Thoracic aorta (tissue), 2 donors: ENCODE measurements around the gene LZTFL1. TPM values are rescaled to one million over a fixed set of nuclear protein-coding genes. Genes with fewer than 3 reads are reported as not detected.

Experiments
- ATAC-seq: fragments of 150-250 bp; one replicate; pipeline ENCODE4 v1.8.0; 2017; ENCODE audit warnings: low read depth; ENCODE audit not compliant: insufficient number of reproducible peaks, low FRiP score
- DNase-seq: peaks from one replicate; pipeline ENCODE4 v3.0.0-alpha.2; 2020; ENCODE audit warnings: low spot score
- H3K27ac ChIP-seq, 2 donors: fragments of 200-600 bp; sonication (generic); 1 replicate in 1 of 2; 2 replicates in 1 of 2; pipeline ENCODE4 v1.5.1; 2016; ENCODE audit warnings: mild to moderate bottlenecking in 2 of 2, moderate library complexity in 2 of 2
- H3K27me3 ChIP-seq: fragments of 200-600 bp; sonication (generic); replicated peaks from 2 replicates; pipeline ENCODE4 v1.6.0; 2016; ENCODE audit warnings: mild to moderate bottlenecking; ENCODE audit not compliant: insufficient read depth
- H3K36me3 ChIP-seq: fragments of 200-600 bp; sonication (generic); one replicate; pipeline ENCODE4 v1.5.1; 2016
- H3K4me1 ChIP-seq, 2 donors: fragments of 200-600 bp; sonication (generic); 1 replicate in 1 of 2; 2 replicates in 1 of 2; pipeline versions ENCODE4 v1.5.1 to v1.6.0; 2016; ENCODE audit warnings: low read depth in 2 of 2, mild to moderate bottlenecking in 1 of 2; ENCODE audit not compliant: control insufficient read depth in 1 of 2
- H3K4me3 ChIP-seq: fragments of 200-600 bp; sonication (generic); 2 replicates; pipeline ENCODE4 v1.5.1; 2016; ENCODE audit warnings: mild to moderate bottlenecking
- H3K9me3 ChIP-seq: fragments of 200-600 bp; sonication (generic); 2 replicates; pipeline ENCODE4 v1.5.1; 2016
- total RNA-seq, 2 donors: library from RNA; depleted of rRNA; stranded (reverse); fragments of >200 nt; gene quantifications; one replicate each; pipeline versions ENCODE4 v1.1.0 to v1.2.3, GENCODE V29; 2016
- TF ChIP-seq, protein P1 (sequence below): fragments of 200-600 bp; sonication (generic); IDR thresholded peaks from one replicate; pipeline ENCODE4 v1.5.1; 2019; ENCODE audit warnings: antibody characterized with exemption

Gene LZTFL1
- total RNA-seq, 2 donors from 2014 or later: 22.7 to 30.9 TPM

DNA sequence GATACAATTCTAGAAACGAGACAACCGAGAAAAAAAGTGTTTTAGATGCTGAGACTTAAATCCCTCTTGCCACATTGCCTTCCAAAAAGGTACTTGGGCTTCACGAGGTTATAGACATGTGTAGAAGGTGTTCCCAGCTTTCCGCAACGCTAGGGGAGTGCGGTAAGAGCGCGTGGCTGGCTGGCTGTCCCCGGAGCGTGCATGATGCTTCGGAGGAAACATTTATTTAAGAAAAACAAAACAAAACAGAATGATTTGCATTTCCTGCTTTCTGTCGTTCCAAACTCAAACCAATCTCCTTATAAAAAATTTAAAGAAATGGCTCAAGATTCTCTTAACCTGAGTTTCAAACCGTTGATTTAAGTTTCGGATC, 46.4 kb downstream of the LZTFL1 start:
- no peaks in the 10 kb centered on the region for H3K36me3 ChIP-seq
- no peak for DNase-seq
- TF ChIP-seq, protein P1, sequence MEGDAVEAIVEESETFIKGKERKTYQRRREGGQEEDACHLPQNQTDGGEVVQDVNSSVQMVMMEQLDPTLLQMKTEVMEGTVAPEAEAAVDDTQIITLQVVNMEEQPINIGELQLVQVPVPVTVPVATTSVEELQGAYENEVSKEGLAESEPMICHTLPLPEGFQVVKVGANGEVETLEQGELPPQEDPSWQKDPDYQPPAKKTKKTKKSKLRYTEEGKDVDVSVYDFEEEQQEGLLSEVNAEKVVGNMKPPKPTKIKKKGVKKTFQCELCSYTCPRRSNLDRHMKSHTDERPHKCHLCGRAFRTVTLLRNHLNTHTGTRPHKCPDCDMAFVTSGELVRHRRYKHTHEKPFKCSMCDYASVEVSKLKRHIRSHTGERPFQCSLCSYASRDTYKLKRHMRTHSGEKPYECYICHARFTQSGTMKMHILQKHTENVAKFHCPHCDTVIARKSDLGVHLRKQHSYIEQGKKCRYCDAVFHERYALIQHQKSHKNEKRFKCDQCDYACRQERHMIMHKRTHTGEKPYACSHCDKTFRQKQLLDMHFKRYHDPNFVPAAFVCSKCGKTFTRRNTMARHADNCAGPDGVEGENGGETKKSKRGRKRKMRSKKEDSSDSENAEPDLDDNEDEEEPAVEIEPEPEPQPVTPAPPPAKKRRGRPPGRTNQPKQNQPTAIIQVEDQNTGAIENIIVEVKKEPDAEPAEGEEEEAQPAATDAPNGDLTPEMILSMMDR: no peak
- ATAC-seq: no peak
- peaks cover 18% of the 10 kb centered on the region for H3K27me3 ChIP-seq
- no peaks in the 10 kb centered on the region for H3K9me3 ChIP-seq
- H3K27ac ChIP-seq: no peak overlapping the region
- peaks cover 9 to 15% of the 10 kb centered on the region in 2 donors for H3K4me1 ChIP-seq
- H3K4me3 ChIP-seq: peak overlapping the region; percentile 65

DNA sequence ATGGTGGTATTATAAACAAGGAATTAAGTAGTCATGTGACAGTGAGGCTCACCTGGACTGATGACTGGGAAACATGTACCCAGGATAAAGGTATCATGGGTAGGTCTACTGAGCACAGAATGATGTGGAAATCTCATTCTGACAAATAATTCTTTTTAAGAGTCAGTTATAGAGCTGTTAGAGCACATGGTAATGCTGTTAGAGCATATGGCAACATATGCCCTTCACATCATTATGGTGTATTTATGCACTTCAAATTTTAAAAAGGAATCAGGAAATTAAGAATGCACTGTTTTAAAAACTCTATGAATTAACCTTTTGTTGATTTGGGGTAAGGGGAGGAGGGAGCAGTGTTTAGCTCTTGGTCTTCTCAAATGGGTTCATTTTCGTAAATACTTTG, 47.3 kb downstream of the LZTFL1 start:
- TF ChIP-seq, protein P1: no peak
- ATAC-seq (no peak), DNase-seq (no peak)
- H3K9me3 ChIP-seq: peaks cover under 1% of the 10 kb centered on the region
- H3K4me3 ChIP-seq: no peak overlapping the region
- H3K36me3 ChIP-seq: no peaks in the 10 kb centered on the region
- peaks cover 18% of the 10 kb centered on the region for H3K27me3 ChIP-seq
- peaks cover 9 to 15% of the 10 kb centered on the region in 2 donors for H3K4me1 ChIP-seq
- no peak overlapping the region for H3K27ac ChIP-seq

DNA sequence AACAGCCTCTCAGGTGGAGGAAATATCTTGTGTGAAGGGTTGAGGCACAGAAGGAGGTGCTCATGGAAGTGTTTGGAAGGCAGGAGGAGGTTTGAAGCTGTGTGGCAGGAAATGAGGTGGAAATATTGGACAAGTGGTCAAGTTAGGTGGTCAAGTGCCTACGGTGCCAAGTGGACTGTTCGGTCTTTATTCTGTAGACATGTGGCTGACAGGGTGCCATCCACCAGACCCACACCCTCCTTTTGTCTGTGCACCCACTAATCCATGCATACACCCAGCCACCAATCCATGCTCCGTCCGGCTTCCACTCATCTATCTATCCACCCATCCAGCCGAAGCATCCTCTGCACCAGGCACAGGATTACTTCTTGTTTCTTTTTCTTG, 47.8 kb downstream of the LZTFL1 start:
- no peak overlapping the region for H3K4me3 ChIP-seq
- peaks cover 6% of the 10 kb centered on the region for H3K9me3 ChIP-seq
- H3K36me3 ChIP-seq: no peaks in the 10 kb centered on the region
- TF ChIP-seq, protein P1: no peak
- H3K27ac ChIP-seq: no peak overlapping the region
- DNase-seq (no peak), ATAC-seq (no peak)
- peaks cover 9 to 15% of the 10 kb centered on the region in 2 donors for H3K4me1 ChIP-seq
- H3K27me3 ChIP-seq: peaks cover 18% of the 10 kb centered on the region

DNA sequence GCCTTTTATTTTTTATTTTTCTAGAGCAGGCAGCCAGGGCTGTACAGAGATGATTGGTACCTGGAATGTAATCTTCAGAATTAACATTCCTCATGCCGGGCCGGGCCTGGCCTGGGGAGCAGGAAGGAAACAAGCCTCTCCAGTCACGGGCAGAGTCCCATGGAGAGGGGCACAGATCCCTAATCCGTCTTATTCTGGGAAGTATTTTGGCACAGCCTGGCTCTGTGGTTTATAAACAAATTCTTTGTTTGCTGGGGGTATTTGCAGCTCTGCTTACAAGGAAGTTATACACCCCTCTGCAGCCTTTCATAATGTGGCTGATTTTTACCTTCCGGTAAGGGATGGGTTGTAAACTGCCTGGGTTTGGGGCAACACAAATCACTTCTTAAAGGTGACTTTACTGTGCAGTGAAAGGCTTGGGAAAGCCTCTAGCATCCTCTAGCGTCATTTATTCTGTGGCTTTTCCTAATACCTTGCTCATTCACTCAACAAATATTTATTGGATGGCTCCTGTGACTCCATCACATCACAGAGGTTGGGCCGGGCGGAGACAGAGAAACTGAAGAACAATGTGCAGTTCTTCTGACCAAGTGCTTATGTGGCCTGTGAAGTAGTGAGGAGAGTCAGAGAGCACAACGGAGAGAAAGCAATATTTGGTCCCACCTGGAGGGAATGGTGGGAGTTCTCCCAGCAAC, 48.3 kb downstream of the LZTFL1 start:
- DNase-seq (no peak), ATAC-seq (no peak)
- Histone ChIP-seq H3K4me1 (peaks cover 9 to 15% of the 10 kb centered on the region in 2 donors), H3K4me3 (no peak overlapping the region), H3K36me3 (no peaks in the 10 kb centered on the region), H3K27me3 (peaks cover 18% of the 10 kb centered on the region), H3K27ac (no peak overlapping the region), H3K9me3 (peaks cover 8% of the 10 kb centered on the region)
- TF ChIP-seq, protein P1: no peak

DNA sequence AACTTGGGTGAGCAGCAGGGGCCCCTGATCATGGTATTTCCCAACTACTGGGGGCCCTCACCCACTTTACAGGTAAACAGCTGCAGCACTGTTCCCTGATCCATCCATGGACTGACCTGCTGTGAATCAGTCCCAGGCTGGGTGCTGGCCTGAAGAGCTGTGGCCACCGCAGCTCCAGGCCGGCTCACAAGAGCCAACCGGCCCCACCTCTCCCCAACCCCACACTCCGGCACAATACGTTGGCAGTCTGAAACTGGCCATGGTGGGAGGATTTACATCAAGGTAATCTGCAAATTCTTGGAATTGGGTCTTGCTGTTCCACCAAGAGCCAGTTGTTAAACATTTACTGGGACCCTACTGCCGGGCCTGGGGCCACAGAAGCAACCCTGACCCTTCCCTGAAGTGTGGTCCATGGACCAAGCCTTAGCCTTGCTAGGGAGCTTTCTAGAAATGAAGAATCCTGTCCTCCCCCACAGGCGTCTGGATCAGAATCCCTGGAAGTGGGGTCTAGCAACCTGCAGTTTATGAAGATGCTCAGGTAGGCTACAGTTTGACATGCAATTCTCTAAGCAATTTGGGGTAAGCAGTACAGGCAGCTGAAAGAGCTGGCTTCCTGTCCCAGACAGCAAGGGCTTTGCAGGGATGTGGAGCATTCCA, 49.3 kb downstream of the LZTFL1 start:
- no peak overlapping the region for H3K27ac ChIP-seq
- peaks cover 18% of the 10 kb centered on the region for H3K27me3 ChIP-seq
- DNase-seq (no peak), ATAC-seq (no peak)
- peaks cover 9 to 15% of the 10 kb centered on the region in 2 donors for H3K4me1 ChIP-seq
- TF ChIP-seq, protein P1: no peak
- H3K36me3 ChIP-seq: no peaks in the 10 kb centered on the region
- no peak overlapping the region for H3K4me3 ChIP-seq
- H3K9me3 ChIP-seq: peaks cover 8% of the 10 kb centered on the region
